WTC11 (cell line): ENCODE data around the gene SYT7.

Experiments used
- CTCF ChIP-seq: fragments of 200-600 bp; IDR thresholded peaks from 2 replicates; pipeline ENCODE4 v1.8.0; 2022; ENCODE audit warnings: antibody characterized with exemption
- E2F4 ChIP-seq: sonication (generic); formaldehyde crosslinking; IDR thresholded peaks from 2 replicates; pipeline ENCODE4 v1.8.1; 2022; ENCODE audit warnings: low read depth, mild to moderate bottlenecking, moderate library complexity, missing genetic modification reagents, borderline replicate concordance
- ESRRA ChIP-seq: sonication (generic); formaldehyde crosslinking; IDR thresholded peaks from 2 replicates; pipeline ENCODE4 v1.8.1; 2022; ENCODE audit warnings: mild to moderate bottlenecking, missing genetic modification reagents, borderline replicate concordance
- IRF2 ChIP-seq: sonication (generic); formaldehyde crosslinking; IDR thresholded peaks from 2 replicates; pipeline ENCODE4 v1.8.0; 2022; ENCODE audit warnings: low read depth, missing genetic modification reagents, borderline replicate concordance
- MXD4 ChIP-seq: fragments of 250-450 bp; sonication (Bioruptor Pico); IDR thresholded peaks from 2 replicates; pipeline ENCODE4 v1.8.0; 2021; ENCODE audit warnings: mild to moderate bottlenecking, moderate library complexity, borderline replicate concordance
- MYBL2 ChIP-seq: sonication (generic); formaldehyde crosslinking; IDR thresholded peaks from 2 replicates; pipeline ENCODE4 v1.8.1; 2023; ENCODE audit warnings: mild to moderate bottlenecking, moderate library complexity, missing genetic modification reagents

GRCh38 chr11:61569018-61569417, 11.9 kb downstream of the SYT7 start:
- TF ChIP-seq MYBL2 (CRISPR knock-in tag) (no peak), MXD4 (CRISPR knock-in tag) (no peak), ESRRA (CRISPR knock-in tag) (no peak), IRF2 (CRISPR knock-in tag) (no peak), E2F4 (CRISPR knock-in tag) (no peak), CTCF (no peak)
